H1 (cell line): ENCODE data around the gene CCT5. TPM values are rescaled to one million over a fixed set of nuclear protein-coding genes. Genes with fewer than 3 reads are reported as not detected.

Experiments
- ATF3 ChIP-seq: IDR thresholded peaks from 2 replicates; pipeline ENCODE4 v1.6.1; 2011; ENCODE audit warnings: low read depth, mild to moderate bottlenecking, low read length; ENCODE audit not compliant: insufficient read depth
- CHD1 ChIP-seq: IDR thresholded peaks from 2 replicates; pipeline ENCODE4 v1.6.1; 2012; ENCODE audit warnings: low read depth, low read length, improper control_type of control experiment
- CHD7 ChIP-seq: fragments of 300-600 bp; sonication (generic); IDR thresholded peaks from 2 replicates; pipeline ENCODE4 v1.7.1; 2012; ENCODE audit warnings: low read length, moderate library complexity, mild to moderate bottlenecking, inconsistent platforms; ENCODE audit not compliant: insufficient replicate concordance
- CREB1 ChIP-seq: IDR thresholded peaks from 2 replicates; pipeline ENCODE4 v1.6.1; 2012; ENCODE audit warnings: inconsistent platforms
- GTF2F1 ChIP-seq: IDR thresholded peaks from 2 replicates; pipeline ENCODE4 v1.6.1; 2012; ENCODE audit warnings: low read depth, low read length, improper control_type of control experiment, borderline replicate concordance
- USF2 ChIP-seq: IDR thresholded peaks from 2 replicates; pipeline ENCODE4 v1.6.1; 2011; ENCODE audit warnings: low read length, improper control_type of control experiment
- polyA plus RNA-seq, 7 experiments: library from polyadenylated mRNA; depleted of rRNA in 3 of 7; stranded (reverse) in 5 of 7; unstranded in 2 of 7; fragments of >200 nt in 5 of 7; fragments of 200-250 nt in 2 of 7; gene quantifications; 1 replicate in 5 of 7; 2 replicates in 1 of 7; 4 replicates in 1 of 7; pipeline versions ENCODE4 v1.2.1 to v1.2.3, GENCODE V29; 2011 to 2013; ENCODE audit warnings: missing spikeins in 2 of 7, mixed read lengths in 2 of 7
- total RNA-seq: library from RNA; stranded (reverse); fragmentation: NEBNext Ultra II Directional; extraction: Animal tissue kit (Norgen Biotek cat#: 25700); gene quantifications from 2 replicates; pipeline ENCODE4 v1.2.1, GENCODE V29; 2021

Gene CCT5
- total and polyA plus RNA-seq, 2 of the 8 experiments (the other 6 are each of a cell fraction or from before 2014, with no cell fraction given): 425 to 549 TPM

GRCh38 chr5:10275991-10276390 lies 25.9 kb downstream of the CCT5 start (continued):
- TF ChIP-seq CHD7: no peak
- no peak for TF ChIP-seq ATF3
- no peak for TF ChIP-seq CHD1
- no peak for TF ChIP-seq GTF2F1
- no peak for TF ChIP-seq USF2
- TF ChIP-seq CREB1: no peak
